Breast epithelium (tissue), 3 donors: ENCODE results near the gene ACSS1.

ENCODE experiments used
- POLR2A ChIP-seq: fragments of 450-650 bp; IDR thresholded peaks from one replicate; pipeline ENCODE4 v1.6.1; 2016; ENCODE audit warnings: antibody characterized with exemption, mild to moderate bottlenecking, moderate library complexity
- POLR2AphosphoS5 ChIP-seq, 3 donors: sonication (generic); formaldehyde crosslinking; IDR thresholded peaks; one replicate each; pipeline ENCODE4 v1.6.1; 2017; ENCODE audit warnings: antibody characterized with exemption in 3 of 3
- TF ChIP-seq, protein P1 (sequence below), 3 donors: fragments of 450-650 bp; IDR thresholded peaks; one replicate each; pipeline ENCODE4 v1.5.1; 2016 to 2017; ENCODE audit warnings: antibody characterized with exemption in 3 of 3, mild to moderate bottlenecking in 3 of 3, moderate library complexity in 3 of 3

GRCh38 chr20:25049261-25050060 is 8.5 kb downstream of the ACSS1 start:
- TF ChIP-seq, protein P1, sequence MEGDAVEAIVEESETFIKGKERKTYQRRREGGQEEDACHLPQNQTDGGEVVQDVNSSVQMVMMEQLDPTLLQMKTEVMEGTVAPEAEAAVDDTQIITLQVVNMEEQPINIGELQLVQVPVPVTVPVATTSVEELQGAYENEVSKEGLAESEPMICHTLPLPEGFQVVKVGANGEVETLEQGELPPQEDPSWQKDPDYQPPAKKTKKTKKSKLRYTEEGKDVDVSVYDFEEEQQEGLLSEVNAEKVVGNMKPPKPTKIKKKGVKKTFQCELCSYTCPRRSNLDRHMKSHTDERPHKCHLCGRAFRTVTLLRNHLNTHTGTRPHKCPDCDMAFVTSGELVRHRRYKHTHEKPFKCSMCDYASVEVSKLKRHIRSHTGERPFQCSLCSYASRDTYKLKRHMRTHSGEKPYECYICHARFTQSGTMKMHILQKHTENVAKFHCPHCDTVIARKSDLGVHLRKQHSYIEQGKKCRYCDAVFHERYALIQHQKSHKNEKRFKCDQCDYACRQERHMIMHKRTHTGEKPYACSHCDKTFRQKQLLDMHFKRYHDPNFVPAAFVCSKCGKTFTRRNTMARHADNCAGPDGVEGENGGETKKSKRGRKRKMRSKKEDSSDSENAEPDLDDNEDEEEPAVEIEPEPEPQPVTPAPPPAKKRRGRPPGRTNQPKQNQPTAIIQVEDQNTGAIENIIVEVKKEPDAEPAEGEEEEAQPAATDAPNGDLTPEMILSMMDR (IDR thresholded peaks at IDR 0.05) = no peak
- TF ChIP-seq POLR2A (no peak), POLR2AphosphoS5 (IDR thresholded peaks at IDR 0.05) (no peak)
